ENCODE results near the gene CLEC7A.
A peak's percentile ranks its signal among the peaks of the same experiment; 100 is the strongest.

Gene CLEC7A

GRCh38 chr12:10147714-10148403 lies 17.9 kb upstream of the CLEC7A start:
- DNase-seq: no peak
- in situ Hi-C loops (cut with MboI; ENCODE audit: low pct_unique_long_range_greater_than_20kb, low sequenced_read_pairs): loop anchor here (25.0 kb wide), 3 partner anchors 111 to 336 kb away; partner anchors contain the start of genes CLEC2A and CLEC9A

GRCh38 chr12:10142976-10143589 lies 13.1 kb upstream of the CLEC7A start:
- in situ Hi-C loops (cut with MboI; ENCODE audit: low pct_unique_long_range_greater_than_20kb, low sequenced_read_pairs): loop anchor here (25.0 kb wide), 3 partner anchors 106 to 331 kb away; partner anchors contain the start of genes CLEC2A and CLEC9A
- DNase-seq: no peak

- in situ Hi-C loops (cut with MboI; ENCODE audit: low pct_unique_long_range_greater_than_20kb, low sequenced_read_pairs): loop anchor here (25.0 kb wide), 3 partner anchors 103 to 328 kb away; partner anchors contain the start of genes CLEC2A and CLEC9A
- peak; percentile 79 for DNase-seq
Observed at GRCh38 chr12:10140001-10140400, 10.0 kb upstream of the CLEC7A start.

GRCh38 chr12:10136637-10137205 lies 6.7 kb upstream of the CLEC7A start:
- in situ Hi-C loops (cut with MboI; ENCODE audit: low pct_unique_long_range_greater_than_20kb, low sequenced_read_pairs): loop anchor here (25.0 kb wide), 3 partner anchors 99 to 324 kb away; partner anchors contain the start of genes CLEC2A and CLEC9A
- peak; percentile 21 for DNase-seq

GRCh38 chr12:10135126-10135525 lies 5.1 kb upstream of the CLEC7A start:
- in situ Hi-C loops (cut with MboI; ENCODE audit: low pct_unique_long_range_greater_than_20kb, low sequenced_read_pairs): loop anchor here (25.0 kb wide), 3 partner anchors 98 to 323 kb away; partner anchors contain the start of genes CLEC2A and CLEC9A
- DNase-seq: no peak

GRCh38 chr12:10132850-10133370 lies 2.9 kb upstream of the CLEC7A start:
- in situ Hi-C loops (cut with MboI; ENCODE audit: low pct_unique_long_range_greater_than_20kb, low sequenced_read_pairs): loop anchor here (25.0 kb wide), 3 partner anchors 96 to 321 kb away; partner anchors contain the start of genes CLEC2A and CLEC9A
- no peak for DNase-seq

GRCh38 chr12:10131111-10131690 lies 1.2 kb upstream of the CLEC7A start:
- peak; percentile 51 for DNase-seq
- in situ Hi-C loops (cut with MboI; ENCODE audit: low pct_unique_long_range_greater_than_20kb, low sequenced_read_pairs): loop anchor here (25.0 kb wide), 3 partner anchors 94 to 319 kb away; partner anchors contain the start of genes CLEC2A and CLEC9A

- in situ Hi-C loops (cut with MboI; ENCODE audit: low pct_unique_long_range_greater_than_20kb, low sequenced_read_pairs): loop anchor here (25.0 kb wide), 3 partner anchors 91 to 316 kb away; partner anchors contain the start of genes CLEC2A and CLEC9A
Observed at GRCh38 chr12:10128687-10129086, 1.3 kb downstream of the CLEC7A start.

GRCh38 chr12:10126413-10126812 lies 3.6 kb downstream of the CLEC7A start:
- in situ Hi-C loops (cut with MboI; ENCODE audit: low pct_unique_long_range_greater_than_20kb, low sequenced_read_pairs): loop anchor here (25.0 kb wide), 3 partner anchors 89 to 314 kb away; partner anchors contain the start of genes CLEC2A and CLEC9A
- no peak for DNase-seq

More at GRCh38 chr12:10128687-10129086, 1.3 kb downstream of the CLEC7A start:
- DNase-seq: peak; percentile 85

GRCh38 chr12:10122689-10123088 lies 7.3 kb downstream of the CLEC7A start:
- no peak for DNase-seq
- in situ Hi-C loops (cut with MboI; ENCODE audit: low pct_unique_long_range_greater_than_20kb, low sequenced_read_pairs): no loop called here

- peak; percentile 40 for DNase-seq
- in situ Hi-C loops (cut with MboI; ENCODE audit: low pct_unique_long_range_greater_than_20kb, low sequenced_read_pairs): no loop called here
Observed at GRCh38 chr12:10121278-10121677, 8.7 kb downstream of the CLEC7A start.

- in situ Hi-C loops (cut with MboI; ENCODE audit: low pct_unique_long_range_greater_than_20kb, low sequenced_read_pairs): no loop called here
Observed at GRCh38 chr12:10119066-10119465, 10.9 kb downstream of the CLEC7A start.

GRCh38 chr12:10115890-10116289 lies 14.1 kb downstream of the CLEC7A start:
- in situ Hi-C loops (cut with MboI; ENCODE audit: low pct_unique_long_range_greater_than_20kb, low sequenced_read_pairs): no loop called here

More at GRCh38 chr12:10119066-10119465, 10.9 kb downstream of the CLEC7A start:
- DNase-seq: no peak

GRCh38 chr12:10115311-10115710 lies 14.7 kb downstream of the CLEC7A start:
- in situ Hi-C loops (cut with MboI; ENCODE audit: low pct_unique_long_range_greater_than_20kb, low sequenced_read_pairs): no loop called here
- DNase-seq: no peak

More at GRCh38 chr12:10115890-10116289, 14.1 kb downstream of the CLEC7A start:
- no peak for DNase-seq

GRCh38 chr12:10113920-10114319 lies 16.1 kb downstream of the CLEC7A start:
- DNase-seq: no peak
- in situ Hi-C loops (cut with MboI; ENCODE audit: low pct_unique_long_range_greater_than_20kb, low sequenced_read_pairs): no loop called here

- no peak for DNase-seq
- in situ Hi-C loops (cut with MboI; ENCODE audit: low pct_unique_long_range_greater_than_20kb, low sequenced_read_pairs): no loop called here
Observed at GRCh38 chr12:10113075-10113474, 16.9 kb downstream of the CLEC7A start.

- in situ Hi-C loops (cut with MboI; ENCODE audit: low pct_unique_long_range_greater_than_20kb, low sequenced_read_pairs): no loop called here
- DNase-seq: no peak
Observed at GRCh38 chr12:10111451-10111850, 18.5 kb downstream of the CLEC7A start.

GRCh38 chr12:10110256-10110844 lies 19.6 kb downstream of the CLEC7A start:
- no peak for DNase-seq
- in situ Hi-C loops (cut with MboI; ENCODE audit: low pct_unique_long_range_greater_than_20kb, low sequenced_read_pairs): no loop called here

GRCh38 chr12:10102322-10102721 lies 27.7 kb downstream of the CLEC7A start:
- in situ Hi-C loops (cut with MboI; ENCODE audit: low pct_unique_long_range_greater_than_20kb, low sequenced_read_pairs): no loop called here
- no peak for DNase-seq
